K562 (cell line): ENCODE measurements around the gene SLC44A5. TPM values are rescaled to one million over a fixed set of nuclear protein-coding genes. Genes with fewer than 3 reads are reported as not detected.

Experiments used
- ARID1B ChIP-seq: fragments of 450-650 bp; IDR thresholded peaks from 2 replicates; pipeline ENCODE4 v1.6.1; 2016; ENCODE audit warnings: antibody characterized with exemption, mild to moderate bottlenecking, inconsistent platforms
- ARID2 ChIP-seq: fragments of 450-650 bp; IDR thresholded peaks from 2 replicates; pipeline ENCODE4 v1.6.1; 2017; ENCODE audit warnings: antibody characterized with exemption, mild to moderate bottlenecking
- CC2D1A ChIP-seq: fragments of 450-650 bp; IDR thresholded peaks from 2 replicates; pipeline ENCODE4 v1.6.1; 2017; ENCODE audit warnings: mild to moderate bottlenecking
- ELK3 ChIP-seq: fragments of 450-650 bp; formaldehyde crosslinking; IDR thresholded peaks from 2 replicates; pipeline ENCODE4 v1.4.0; 2020; ENCODE audit warnings: mild to moderate bottlenecking
- FUS ChIP-seq: fragments of 200-400 bp; formaldehyde crosslinking; optimal IDR thresholded peaks from 2 replicates; pipeline ENCODE3; 2017; ENCODE audit warnings: low read depth, low read length
- LARP7 ChIP-seq: fragments of 450-650 bp; IDR thresholded peaks from 2 replicates; pipeline ENCODE4 v1.6.1; 2016
- NFATC3 ChIP-seq: fragments of 450-650 bp; IDR thresholded peaks from 2 replicates; pipeline ENCODE4 v1.6.1; 2017; ENCODE audit warnings: mild to moderate bottlenecking
- NONO ChIP-seq, 2 experiments: fragments of 200-400 bp in 1 of 2; fragments of 450-650 bp in 1 of 2; formaldehyde crosslinking in 1 of 2; IDR thresholded peaks; 2 replicates each; pipeline ENCODE4 v1.6.1; 2017; ENCODE audit warnings: low read depth in 2 of 2, mild to moderate bottlenecking in 2 of 2, moderate library complexity in 2 of 2, low read length in 1 of 2
- PCBP1 ChIP-seq: fragments of 200-400 bp; formaldehyde crosslinking; IDR thresholded peaks from 2 replicates; pipeline ENCODE4 v1.6.1; 2018; ENCODE audit warnings: mild to moderate bottlenecking, low read depth, low read length; ENCODE audit not compliant: poor library complexity, severe bottlenecking
- PHB2 ChIP-seq: fragments of 450-650 bp; IDR thresholded peaks from 2 replicates; pipeline ENCODE4 v1.6.1; 2017; ENCODE audit warnings: low read depth
- RAD21 ChIP-seq, 2 experiments: fragments of 250-450 bp in 1 of 2; fragments of 450-650 bp in 1 of 2; sonication (Bioruptor Pico) in 1 of 2; formaldehyde crosslinking in 1 of 2; IDR thresholded peaks in 1 of 2; conservative IDR thresholded peaks in 1 of 2; 2 replicates each; pipeline versions ENCODE4 v1.4.0 to v1.8.0; 2020 to 2022; ENCODE audit warnings: mild to moderate bottlenecking in 2 of 2, moderate library complexity in 1 of 2
- SAFB2 ChIP-seq: fragments of 200-400 bp; formaldehyde crosslinking; IDR thresholded peaks from 2 replicates; pipeline ENCODE4 v1.6.1; 2018; ENCODE audit warnings: borderline replicate concordance, low read length, low read depth, moderate library complexity; ENCODE audit not compliant: severe bottlenecking
- SMARCB1 ChIP-seq: IDR thresholded peaks from 2 replicates; pipeline ENCODE4 v1.6.1; 2011; ENCODE audit warnings: improper control_type of control experiment, low read depth; ENCODE audit not compliant: insufficient read length
- STAG1 ChIP-seq: sonication (generic); formaldehyde crosslinking; IDR thresholded peaks from 2 replicates; pipeline ENCODE4 v1.5.0; 2020; ENCODE audit warnings: missing genetic modification reagents, borderline replicate concordance
- STAT5B ChIP-seq: fragments of 250-450 bp; sonication (Bioruptor Pico); IDR thresholded peaks from 2 replicates; pipeline ENCODE4 v1.8.0; 2021; ENCODE audit warnings: mild to moderate bottlenecking, inconsistent platforms
- TCF7 ChIP-seq: sonication (generic); IDR thresholded peaks from 2 replicates; pipeline ENCODE4 v1.6.1; 2016; ENCODE audit warnings: antibody characterized with exemption, borderline replicate concordance
- UBTF ChIP-seq, 2 experiments: IDR thresholded peaks; 2 replicates each; pipeline ENCODE4 v1.6.1; 2012; ENCODE audit warnings: improper control_type of control experiment in 2 of 2, low read depth in 2 of 2, low read length in 2 of 2, borderline replicate concordance in 1 of 2
- ZC3H8 ChIP-seq: fragments of 450-650 bp; IDR thresholded peaks from 2 replicates; pipeline ENCODE4 v1.6.1; 2017
- ZNF354B ChIP-seq: fragments of 250-450 bp; sonication (Bioruptor Pico); IDR thresholded peaks from 2 replicates; pipeline ENCODE4 v1.4.0; 2020
- ZNF668 ChIP-seq: fragments of 250-450 bp; sonication (Bioruptor Pico); IDR thresholded peaks from 2 replicates; pipeline ENCODE4 v1.8.0; 2022; ENCODE audit warnings: mild to moderate bottlenecking, inconsistent platforms
- ZNF740 ChIP-seq, 3 experiments: fragments of 200-800 bp in 1 of 3; sonication (Bioruptor generic) in 1 of 3; sonication (generic) in 1 of 3; formaldehyde crosslinking in 1 of 3; IDR thresholded peaks; 2 replicates each; pipeline versions ENCODE4 v1.6.1 to v1.8.0; 2016 to 2022; ENCODE audit warnings: mild to moderate bottlenecking in 2 of 3, missing compliant biosample characterization in 2 of 3, missing genetic modification characterization in 2 of 3, missing genetic modification reagents in 1 of 3
- polyA plus RNA-seq, 8 experiments: library from polyadenylated mRNA; depleted of rRNA in 4 of 8; stranded (reverse) in 5 of 8; unstranded in 3 of 8; fragments of >200 nt; fragmentation: Nextera tagmentation in 2 of 8; fragmentation: Illumina TruSeq in 1 of 8; extraction: Ambion mirVana in 2 of 8; extraction: Trizol in 1 of 8; gene quantifications; 2 replicates each; pipeline versions ENCODE4 v1.2.1 to v1.2.3, GENCODE V29; 2011 to 2014; ENCODE audit warnings: inconsistent platforms in 1 of 8, missing spikeins in 1 of 8
- total RNA-seq, 7 experiments: library from RNA; depleted of rRNA in 6 of 7; stranded (reverse); fragments of >200 nt in 6 of 7; fragmentation: Illumina TruSeq in 2 of 7; extraction: Trizol in 2 of 7; gene quantifications; 2 replicates each; pipeline versions ENCODE4 v1.2.1 to v1.2.3, GENCODE V29; 2011 to 2021; ENCODE audit warnings: low replicate concordance in 1 of 7
- TF ChIP-seq, protein P1 (sequence below): fragments of 250-450 bp; sonication (Bioruptor Pico); IDR thresholded peaks from 2 replicates; pipeline ENCODE4 v1.8.0; 2021; ENCODE audit warnings: mild to moderate bottlenecking, moderate library complexity
- TF ChIP-seq, protein P2 (sequence below): sonication (generic); formaldehyde crosslinking; IDR thresholded peaks from 2 replicates; pipeline ENCODE4 v1.8.0; 2022; ENCODE audit warnings: missing genetic modification reagents, mild to moderate bottlenecking, borderline replicate concordance

SLC44A5 gene
- total and polyA plus RNA-seq, 9 of the 15 experiments (the other 6 are each of a cell fraction or from before 2014, with no cell fraction given) = 1.2 to 10.1 (median 3.2) TPM

DNA sequence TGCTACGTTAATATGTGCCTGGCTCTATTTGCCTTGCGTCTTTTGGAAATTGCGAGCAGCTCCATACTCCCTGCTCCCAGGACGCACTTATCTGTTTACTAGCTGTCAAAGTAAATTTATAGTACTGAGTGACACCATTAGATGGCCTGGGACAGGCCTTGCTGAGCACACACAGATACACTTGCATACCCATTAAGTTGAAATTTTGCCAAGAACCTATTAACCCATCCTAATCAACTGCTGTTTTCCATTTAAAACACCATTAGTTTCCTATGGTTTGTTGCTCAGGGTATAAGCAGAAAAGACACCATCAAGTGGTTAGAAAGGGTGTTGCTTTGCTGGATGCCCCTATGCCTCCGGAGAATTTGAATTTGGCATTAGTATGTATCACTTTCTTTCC, 187.3 kb downstream of the SLC44A5 start (continued):
- TF ChIP-seq UBTF (IDR thresholded peaks at IDR 0.05; ENCODE audit: borderline replicate concordance in 1 of 2, low read depth in 2 of 2, low read length in 2 of 2) (no peak), PHB2 (no peak), NONO (IDR thresholded peaks at IDR 0.05; ENCODE audit: low read depth in 2 of 2, low read length in 1 of 2) (no peak), ELK3 (CRISPR knock-in tag) (no peak), LARP7 (no peak), CC2D1A (0 out of 2 replicates have a peak, but pooled peaks have one; percentile 47), ARID2 (no peak), SAFB2 (no peak), RAD21 (CRISPR knock-in tag; conservative IDR thresholded peaks at IDR 0.05 in 1 of 2, IDR thresholded peaks at IDR 0.05 in 1 of 2) (peak in 1 of 2 experiments; percentile 31; a peak in 2 of 4 replicates), SMARCB1 (no peak), ZC3H8 (no peak), TCF7 (no peak), NFATC3 (no peak), ZNF668 (CRISPR knock-in tag) (no peak), ZNF740 (CRISPR knock-in tag; IDR thresholded peaks at IDR 0.05) (no peak), ZNF740 (tag; IDR thresholded peaks at IDR 0.05) (no peak), PCBP1 (no peak), ARID1B (peak; percentile 89), STAG1 (CRISPR knock-in tag) (no peak), STAT5B (CRISPR knock-in tag) (no peak), ZNF354B (CRISPR knock-in tag) (no peak), FUS (no peak)
- TF ChIP-seq, protein P1, sequence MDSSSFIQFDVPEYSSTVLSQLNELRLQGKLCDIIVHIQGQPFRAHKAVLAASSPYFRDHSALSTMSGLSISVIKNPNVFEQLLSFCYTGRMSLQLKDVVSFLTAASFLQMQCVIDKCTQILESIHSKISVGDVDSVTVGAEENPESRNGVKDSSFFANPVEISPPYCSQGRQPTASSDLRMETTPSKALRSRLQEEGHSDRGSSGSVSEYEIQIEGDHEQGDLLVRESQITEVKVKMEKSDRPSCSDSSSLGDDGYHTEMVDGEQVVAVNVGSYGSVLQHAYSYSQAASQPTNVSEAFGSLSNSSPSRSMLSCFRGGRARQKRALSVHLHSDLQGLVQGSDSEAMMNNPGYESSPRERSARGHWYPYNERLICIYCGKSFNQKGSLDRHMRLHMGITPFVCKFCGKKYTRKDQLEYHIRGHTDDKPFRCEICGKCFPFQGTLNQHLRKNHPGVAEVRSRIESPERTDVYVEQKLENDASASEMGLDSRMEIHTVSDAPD (CRISPR knock-in tag) = no peak
- TF ChIP-seq, protein P2, sequence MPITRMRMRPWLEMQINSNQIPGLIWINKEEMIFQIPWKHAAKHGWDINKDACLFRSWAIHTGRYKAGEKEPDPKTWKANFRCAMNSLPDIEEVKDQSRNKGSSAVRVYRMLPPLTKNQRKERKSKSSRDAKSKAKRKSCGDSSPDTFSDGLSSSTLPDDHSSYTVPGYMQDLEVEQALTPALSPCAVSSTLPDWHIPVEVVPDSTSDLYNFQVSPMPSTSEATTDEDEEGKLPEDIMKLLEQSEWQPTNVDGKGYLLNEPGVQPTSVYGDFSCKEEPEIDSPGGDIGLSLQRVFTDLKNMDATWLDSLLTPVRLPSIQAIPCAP (CRISPR knock-in tag) = no peak
